NOMO-1 (cell line): ENCODE measurements around the gene INPP5K.

Experiments used
- DNase-seq, 2 experiments: peaks; one replicate each; lab custom pipeline; 2025; ENCODE audit not compliant: unreplicated experiment in 2 of 2; lab: John Stamatoyannopoulos, UW

Gene INPP5K

GRCh38 chr17:1486802-1487695 is 29.4 kb downstream of the INPP5K start:
- no peak for DNase-seq

- peak in 1 of 2 experiments; percentile 28 for DNase-seq
These were observed 30.7 kb downstream of the INPP5K start for GRCh38 chr17:1485423-1486376.

- peak; percentile 40 to 44 for DNase-seq
These were observed 31.6 kb downstream of the INPP5K start for GRCh38 chr17:1484676-1485422.

GRCh38 chr17:1484060-1484535 is 32.3 kb downstream of the INPP5K start:
- no peak for DNase-seq

GRCh38 chr17:1482680-1483079 is 33.7 kb downstream of the INPP5K start:
- DNase-seq = no peak

- DNase-seq = no peak
These were observed 34.7 kb downstream of the INPP5K start for GRCh38 chr17:1481736-1482135.

- DNase-seq = no peak
These were observed 35.5 kb downstream of the INPP5K start for GRCh38 chr17:1480747-1481465.

- no peak for DNase-seq
These were observed 38.0 kb downstream of the INPP5K start for GRCh38 chr17:1478418-1478817.

GRCh38 chr17:1475321-1475854 is 41.0 kb downstream of the INPP5K start:
- DNase-seq = no peak

GRCh38 chr17:1474402-1475189 is 41.8 kb downstream of the INPP5K start:
- DNase-seq = no peak

- no peak for DNase-seq
These were observed 42.6 kb downstream of the INPP5K start for GRCh38 chr17:1473841-1474240.

- DNase-seq = no peak
These were observed 43.2 kb downstream of the INPP5K start for GRCh38 chr17:1473170-1473569.

- DNase-seq = no peak
These were observed 44.2 kb downstream of the INPP5K start for GRCh38 chr17:1471911-1472821.

- DNase-seq = no peak
These were observed 44.9 kb downstream of the INPP5K start for GRCh38 chr17:1471490-1471889.

- DNase-seq = no peak
These were observed 45.5 kb downstream of the INPP5K start for GRCh38 chr17:1470755-1471462.

- no peak for DNase-seq
These were observed 46.2 kb downstream of the INPP5K start for GRCh38 chr17:1470071-1470754.
